ENCODE measurements around the gene ADAMTSL5. TPM values are rescaled to one million over a fixed set of nuclear protein-coding genes. Genes with fewer than 3 reads are reported as not detected.

The ADAMTSL5 gene
- polyA plus RNA-seq (2013, experiment 1 of 4), result 0.52 TPM
- polyA plus RNA-seq (2013, experiment 2 of 4), result 0.43 TPM
- 0.37 TPM for polyA plus RNA-seq (2013, experiment 3 of 4)
- polyA plus RNA-seq (2013, experiment 4 of 4), result 0.57 TPM

GRCh38 chr19:1512671-1513498 lies at the start of gene ADAMTSL5:
ADAMTSL5 (minus strand) TSS chr19:1513019; CDS start chr19:1510943, 2,076 bp downstream.
- Histone ChIP-seq H3K4me3 (ENCODE audit: insufficient read depth, low read depth, low read length) (no peak within 1 kb of the TSS), H3K9me3 (ENCODE audit: control insufficient read depth, low read length) (no peaks in the 10 kb centered on the region), H3K27ac (ENCODE audit: insufficient read depth, low read depth, low read length, poor library complexity, severe bottlenecking) (no peak within 1 kb of the TSS), H3K4me1 (ENCODE audit: control insufficient read depth, insufficient read depth, low read length) (peaks cover 11% of the 10 kb centered on the region), H3K36me3 (ENCODE audit: control insufficient read depth, insufficient read depth, low read length) (no peaks in the 10 kb centered on the region), H3K27me3 (ENCODE audit: control insufficient read depth, insufficient read depth, low read length, poor library complexity, severe bottlenecking) (peaks cover 62% of the 10 kb centered on the region)
- WGBS, 2 experiments, result 5 to 6% methylated on average over 77 to 78 of the region's 78 CpGs

GRCh38 chr19:1561236-1561842 lies 48.5 kb upstream of the ADAMTSL5 start:
- Histone ChIP-seq H3K9me3 (ENCODE audit: control insufficient read depth, low read length) (no peaks in the 10 kb centered on the region), H3K27ac (ENCODE audit: insufficient read depth, low read depth, low read length, poor library complexity, severe bottlenecking) (no peak overlapping the region), H3K36me3 (ENCODE audit: control insufficient read depth, insufficient read depth, low read length) (peaks cover 7% of the 10 kb centered on the region), H3K4me1 (ENCODE audit: control insufficient read depth, insufficient read depth, low read length) (peaks cover 18% of the 10 kb centered on the region), H3K27me3 (ENCODE audit: control insufficient read depth, insufficient read depth, low read length, poor library complexity, severe bottlenecking) (no peaks in the 10 kb centered on the region), H3K4me3 (ENCODE audit: insufficient read depth, low read depth, low read length) (no peak overlapping the region)
- 92 to 95% methylated on average over 17 of the region's 17 CpGs for WGBS, 2 experiments

GRCh38 chr19:1560286-1560882 lies 47.6 kb upstream of the ADAMTSL5 start:
- Histone ChIP-seq H3K4me1 (ENCODE audit: control insufficient read depth, insufficient read depth, low read length) (peaks cover 10% of the 10 kb centered on the region), H3K27ac (ENCODE audit: insufficient read depth, low read depth, low read length, poor library complexity, severe bottlenecking) (no peak overlapping the region), H3K36me3 (ENCODE audit: control insufficient read depth, insufficient read depth, low read length) (peaks cover 7% of the 10 kb centered on the region), H3K27me3 (ENCODE audit: control insufficient read depth, insufficient read depth, low read length, poor library complexity, severe bottlenecking) (no peaks in the 10 kb centered on the region), H3K4me3 (ENCODE audit: insufficient read depth, low read depth, low read length) (no peak overlapping the region), H3K9me3 (ENCODE audit: control insufficient read depth, low read length) (no peaks in the 10 kb centered on the region)
- WGBS, 2 experiments, result 89 to 90% methylated on average over 25 of the region's 25 CpGs

GRCh38 chr19:1558552-1558951 lies 45.7 kb upstream of the ADAMTSL5 start:
- no peak overlapping the region for H3K4me3 ChIP-seq (ENCODE audit: insufficient read depth, low read depth, low read length)
- WGBS, 2 experiments, result 87 to 89% methylated on average over 12 of the region's 12 CpGs

GRCh38 chr19:1556390-1557070 lies 43.7 kb upstream of the ADAMTSL5 start:
- H3K4me3 ChIP-seq (ENCODE audit: insufficient read depth, low read depth, low read length), result no peak overlapping the region
- no peak overlapping the region for H3K27ac ChIP-seq (ENCODE audit: insufficient read depth, low read depth, low read length, poor library complexity, severe bottlenecking)
- peaks cover 10% of the 10 kb centered on the region for H3K4me1 ChIP-seq (ENCODE audit: control insufficient read depth, insufficient read depth, low read length)
- no peaks in the 10 kb centered on the region for H3K9me3 ChIP-seq (ENCODE audit: control insufficient read depth, low read length)
- no peaks in the 10 kb centered on the region for H3K27me3 ChIP-seq (ENCODE audit: control insufficient read depth, insufficient read depth, low read length, poor library complexity, severe bottlenecking)
- peaks cover 7% of the 10 kb centered on the region for H3K36me3 ChIP-seq (ENCODE audit: control insufficient read depth, insufficient read depth, low read length)
- 97% methylated on average over 66 of the region's 66 CpGs for WGBS, 2 experiments

More at GRCh38 chr19:1558552-1558951, 45.7 kb upstream of the ADAMTSL5 start:
- Histone ChIP-seq H3K9me3 (ENCODE audit: control insufficient read depth, low read length) (no peaks in the 10 kb centered on the region), H3K4me1 (ENCODE audit: control insufficient read depth, insufficient read depth, low read length) (peaks cover 10% of the 10 kb centered on the region), H3K27ac (ENCODE audit: insufficient read depth, low read depth, low read length, poor library complexity, severe bottlenecking) (no peak overlapping the region), H3K36me3 (ENCODE audit: control insufficient read depth, insufficient read depth, low read length) (peaks cover 7% of the 10 kb centered on the region), H3K27me3 (ENCODE audit: control insufficient read depth, insufficient read depth, low read length, poor library complexity, severe bottlenecking) (no peaks in the 10 kb centered on the region)

GRCh38 chr19:1555487-1556389 lies 42.9 kb upstream of the ADAMTSL5 start:
- H3K9me3 ChIP-seq (ENCODE audit: control insufficient read depth, low read length), result no peaks in the 10 kb centered on the region
- no peaks in the 10 kb centered on the region for H3K27me3 ChIP-seq (ENCODE audit: control insufficient read depth, insufficient read depth, low read length, poor library complexity, severe bottlenecking)
- peaks cover 5% of the 10 kb centered on the region for H3K4me1 ChIP-seq (ENCODE audit: control insufficient read depth, insufficient read depth, low read length)
- no peak overlapping the region for H3K4me3 ChIP-seq (ENCODE audit: insufficient read depth, low read depth, low read length)
- no peak overlapping the region for H3K27ac ChIP-seq (ENCODE audit: insufficient read depth, low read depth, low read length, poor library complexity, severe bottlenecking)
- 95 to 96% methylated on average over 121 of the region's 121 CpGs for WGBS, 2 experiments
- peaks cover 7% of the 10 kb centered on the region for H3K36me3 ChIP-seq (ENCODE audit: control insufficient read depth, insufficient read depth, low read length)

- Histone ChIP-seq H3K4me3 (ENCODE audit: insufficient read depth, low read depth, low read length) (no peak overlapping the region), H3K9me3 (ENCODE audit: control insufficient read depth, low read length) (no peaks in the 10 kb centered on the region), H3K36me3 (ENCODE audit: control insufficient read depth, insufficient read depth, low read length) (peaks cover 7% of the 10 kb centered on the region), H3K27me3 (ENCODE audit: control insufficient read depth, insufficient read depth, low read length, poor library complexity, severe bottlenecking) (no peaks in the 10 kb centered on the region), H3K4me1 (ENCODE audit: control insufficient read depth, insufficient read depth, low read length) (peaks cover 5% of the 10 kb centered on the region), H3K27ac (ENCODE audit: insufficient read depth, low read depth, low read length, poor library complexity, severe bottlenecking) (no peak overlapping the region)
- WGBS, 2 experiments, result 91% methylated on average over 24 of the region's 24 CpGs
These were observed 42.1 kb upstream of the ADAMTSL5 start for GRCh38 chr19:1554968-1555367.

- Histone ChIP-seq H3K9me3 (ENCODE audit: control insufficient read depth, low read length) (no peaks in the 10 kb centered on the region), H3K36me3 (ENCODE audit: control insufficient read depth, insufficient read depth, low read length) (peaks cover 7% of the 10 kb centered on the region), H3K4me3 (ENCODE audit: insufficient read depth, low read depth, low read length) (no peak overlapping the region), H3K27ac (ENCODE audit: insufficient read depth, low read depth, low read length, poor library complexity, severe bottlenecking) (no peak overlapping the region), H3K4me1 (ENCODE audit: control insufficient read depth, insufficient read depth, low read length) (peaks cover 1% of the 10 kb centered on the region), H3K27me3 (ENCODE audit: control insufficient read depth, insufficient read depth, low read length, poor library complexity, severe bottlenecking) (no peaks in the 10 kb centered on the region)
- WGBS, 2 experiments, result 87 to 91% methylated on average over 10 of the region's 10 CpGs
These were observed 40.6 kb upstream of the ADAMTSL5 start for GRCh38 chr19:1553415-1553814.
